Mononuclear cell (primary cell): ENCODE measurements around the gene SNX3. TPM values are rescaled to one million over a fixed set of nuclear protein-coding genes. Genes with fewer than 3 reads are reported as not detected.

Experiments used
- H3K27me3 ChIP-seq: 2 replicates; pipeline ENCODE4 v1.6.0; 2011; ENCODE audit warnings: low read length, control low read depth; ENCODE audit not compliant: insufficient read depth
- H3K4me1 ChIP-seq: 2 replicates; pipeline ENCODE4 v1.5.1; 2011; ENCODE audit warnings: mild to moderate bottlenecking, low read length, control low read depth; ENCODE audit not compliant: insufficient read depth
- H3K4me3 ChIP-seq: 2 replicates; pipeline ENCODE4 v1.5.1; 2011; ENCODE audit warnings: mild to moderate bottlenecking, low read length, moderate library complexity
- H3K9me3 ChIP-seq: 2 replicates; pipeline ENCODE4 v1.5.1; 2011; ENCODE audit warnings: low read depth, mild to moderate bottlenecking, control low read depth, low read length
- total RNA-seq: library from RNA; depleted of rRNA; stranded (reverse); fragments of >200 nt; gene quantifications from one replicate; pipeline ENCODE4 v1.2.3, GENCODE V29; 2012

The SNX3 gene
- total RNA-seq, 1 donor = 140 TPM

- Histone ChIP-seq H3K27me3 (peaks cover 98% of the 10 kb centered on the region), H3K4me1 (peaks cover 48% of the 10 kb centered on the region), H3K9me3 (no peaks in the 10 kb centered on the region), H3K4me3 (no peak overlapping the region)
These were observed 95.8 kb downstream of the SNX3 start for GRCh38 chr6:108164815-108165706.

- no peak overlapping the region for H3K4me3 ChIP-seq
- H3K9me3 ChIP-seq = no peaks in the 10 kb centered on the region
- peaks cover 44% of the 10 kb centered on the region for H3K4me1 ChIP-seq
- peaks cover 100% of the 10 kb centered on the region for H3K27me3 ChIP-seq
These were observed 96.4 kb downstream of the SNX3 start for GRCh38 chr6:108164543-108164814.

GRCh38 chr6:108163644-108164542 lies 96.9 kb downstream of the SNX3 start:
- H3K4me3 ChIP-seq = no peak overlapping the region
- H3K4me1 ChIP-seq = peaks cover 39% of the 10 kb centered on the region
- peaks cover 100% of the 10 kb centered on the region for H3K27me3 ChIP-seq
- no peaks in the 10 kb centered on the region for H3K9me3 ChIP-seq

- H3K4me1 ChIP-seq = peaks cover 32% of the 10 kb centered on the region
- H3K4me3 ChIP-seq = no peak overlapping the region
- H3K9me3 ChIP-seq = no peaks in the 10 kb centered on the region
- H3K27me3 ChIP-seq = peaks cover 100% of the 10 kb centered on the region
These were observed 97.6 kb downstream of the SNX3 start for GRCh38 chr6:108163267-108163643.

- Histone ChIP-seq H3K9me3 (no peaks in the 10 kb centered on the region), H3K4me1 (peaks cover 32% of the 10 kb centered on the region), H3K4me3 (no peak overlapping the region), H3K27me3 (peaks cover 100% of the 10 kb centered on the region)
These were observed 99.0 kb downstream of the SNX3 start for GRCh38 chr6:108161724-108162282.

Other genes with a start within 250 kb of the SNX3 start
- 15.3 TPM for gene OSTM1, start 186.3 kb downstream of the SNX3 start, total RNA-seq
- gene NR2E1, start 95.0 kb downstream of the SNX3 start, total RNA-seq = not detected
- 3.0 TPM for gene AFG1L, start 34.0 kb upstream of the SNX3 start, total RNA-seq